ENCODE data around the gene GPRIN3.

GPRIN3 gene

GRCh38 chr4:89299153-89299791, 8.3 kb downstream of the GPRIN3 start:
- TF ChIP-seq ZFX (IDR thresholded peaks at IDR 0.05) (no peak), CTCF (conservative IDR thresholded peaks at IDR 0.05) (no peak)
- no peak overlapping the region for H3K27ac ChIP-seq

GRCh38 chr4:89298788-89299152, 8.8 kb downstream of the GPRIN3 start:
- TF ChIP-seq CTCF (conservative IDR thresholded peaks at IDR 0.05) (no peak), ZFX (IDR thresholded peaks at IDR 0.05) (no peak)
- H3K27ac ChIP-seq: no peak overlapping the region

- H3K27ac ChIP-seq: no peak overlapping the region
- TF ChIP-seq ZFX (IDR thresholded peaks at IDR 0.05): no peak
- TF ChIP-seq CTCF (conservative IDR thresholded peaks at IDR 0.05): no peak
These were observed 9.4 kb downstream of the GPRIN3 start for GRCh38 chr4:89298155-89298554.

GRCh38 chr4:89296896-89297295, 10.7 kb downstream of the GPRIN3 start:
- no peak overlapping the region for H3K27ac ChIP-seq
- no peak for TF ChIP-seq ZFX (IDR thresholded peaks at IDR 0.05)
- no peak for TF ChIP-seq CTCF (conservative IDR thresholded peaks at IDR 0.05)

- H3K27ac ChIP-seq: no peak overlapping the region
- TF ChIP-seq ZFX (IDR thresholded peaks at IDR 0.05): no peak
- TF ChIP-seq CTCF (conservative IDR thresholded peaks at IDR 0.05): no peak
These were observed 11.2 kb downstream of the GPRIN3 start for GRCh38 chr4:89296399-89296798.

GRCh38 chr4:89295415-89295927, 12.1 kb downstream of the GPRIN3 start:
- TF ChIP-seq ZFX (IDR thresholded peaks at IDR 0.05): no peak
- no peak overlapping the region for H3K27ac ChIP-seq

GRCh38 chr4:89294573-89295269, 12.9 kb downstream of the GPRIN3 start:
- no peak for TF ChIP-seq ZFX (IDR thresholded peaks at IDR 0.05)
- TF ChIP-seq CTCF (conservative IDR thresholded peaks at IDR 0.05): no peak
- no peak overlapping the region for H3K27ac ChIP-seq
